Fibroblast of lung (primary cell): ENCODE data around the gene RTN4. TPM values are rescaled to one million over a fixed set of nuclear protein-coding genes. Genes with fewer than 3 reads are reported as not detected.
"Not testable (repeated sequence)": the region's sequence is repeated elsewhere in the genome, so short reads cannot be mapped to it uniquely, and the experiment has no call there.

Experiments used
- DNase-seq, 2 donors: peaks; one replicate each; pipeline versions ENCODE4 v3.0.0 to v3.0.0-alpha.2; 2010; ENCODE audit warnings: low read depth in 2 of 2
- H2AFZ ChIP-seq: 2 replicates; pipeline ENCODE4 v1.5.1; 2012; ENCODE audit warnings: low read length, control low read depth, inconsistent platforms
- H3K27ac ChIP-seq: 2 replicates; pipeline ENCODE4 v1.5.1; 2011; ENCODE audit warnings: low read length, control low read depth; ENCODE audit not compliant: insufficient read depth
- H3K27me3 ChIP-seq: 2 replicates; pipeline ENCODE4 v1.5.1; 2011; ENCODE audit warnings: mild to moderate bottlenecking, low read length; ENCODE audit not compliant: control insufficient read depth, insufficient read depth
- H3K36me3 ChIP-seq: 2 replicates; pipeline ENCODE4 v1.5.1; 2011; ENCODE audit warnings: low read length; ENCODE audit not compliant: control insufficient read depth, insufficient read depth
- H3K4me1 ChIP-seq: 2 replicates; pipeline ENCODE4 v1.5.1; 2011; ENCODE audit warnings: low read length; ENCODE audit not compliant: control insufficient read depth, insufficient read depth; ENCODE audit errors: extremely low read depth
- H3K4me2 ChIP-seq: 2 replicates; pipeline ENCODE4 v1.5.1; 2011; ENCODE audit warnings: low read length, control low read depth; ENCODE audit not compliant: insufficient read depth; ENCODE audit errors: extremely low read depth
- H3K4me3 ChIP-seq, 4 experiments: fragments of 200-600 bp in 1 of 4; sonication (generic) in 1 of 4; replicated peaks in 1 of 4; 2 replicates each; pipeline ENCODE4 v1.5.1; 2011 to 2016; ENCODE audit warnings: low read length in 4 of 4, low read depth in 3 of 4, mild to moderate bottlenecking in 3 of 4, control low read depth in 2 of 4, inconsistent platforms in 1 of 4, mixed read lengths in 1 of 4; ENCODE audit not compliant: insufficient read depth in 1 of 4; ENCODE audit errors: control extremely low read depth in 1 of 4
- H3K79me2 ChIP-seq: 2 replicates; pipeline ENCODE4 v1.5.1; 2012; ENCODE audit warnings: mild to moderate bottlenecking, low read length, inconsistent platforms; ENCODE audit not compliant: control insufficient read depth, insufficient read depth
- H3K9ac ChIP-seq: 2 replicates; pipeline ENCODE4 v1.5.1; 2011; ENCODE audit warnings: mild to moderate bottlenecking, low read length, control low read depth; ENCODE audit not compliant: insufficient read depth
- H3K9me3 ChIP-seq: 2 replicates; pipeline ENCODE4 v1.5.1; 2012; ENCODE audit warnings: low read depth, low read length; ENCODE audit not compliant: control insufficient read depth, insufficient read depth
- H4K20me1 ChIP-seq: 2 replicates; pipeline ENCODE4 v1.5.1; 2011; ENCODE audit warnings: low read length; ENCODE audit not compliant: control insufficient read depth, insufficient read depth; ENCODE audit errors: extremely low read depth
- EZH2 ChIP-seq: IDR thresholded peaks from 2 replicates; pipeline ENCODE4 v1.5.1; 2012; ENCODE audit warnings: low read length, control low read depth, mild to moderate bottlenecking; ENCODE audit errors: missing control alignments
- polyA plus RNA-seq, 2 donors: library from polyadenylated mRNA; depleted of rRNA in 1 of 2; stranded (reverse) in 1 of 2; unstranded in 1 of 2; fragments of >200 nt; gene quantifications; 2 replicates each; pipeline ENCODE4 v1.2.1, GENCODE V29; 2011 to 2012; ENCODE audit warnings: missing spikeins in 1 of 2
- total RNA-seq: library from RNA; depleted of rRNA; stranded (reverse); fragments of >200 nt; gene quantifications from 2 replicates; pipeline ENCODE4 v1.2.1, GENCODE V29; 2014
- TF ChIP-seq, protein P1 (sequence below), 2 donors: IDR thresholded peaks in 1 of 2; conservative IDR thresholded peaks in 1 of 2; 1 replicate in 1 of 2; 2 replicates in 1 of 2; pipeline ENCODE4 v1.5.1; 2011 to 2012; ENCODE audit warnings: low read length in 2 of 2, control low read depth in 1 of 2, inconsistent platforms in 1 of 2, low read depth in 1 of 2, mild to moderate bottlenecking in 1 of 2

Gene RTN4
- total and polyA plus RNA-seq, 2 donors (not counting 1 experiment from before 2014, with no cell fraction given), result 560 to 1,326 TPM

DNA sequence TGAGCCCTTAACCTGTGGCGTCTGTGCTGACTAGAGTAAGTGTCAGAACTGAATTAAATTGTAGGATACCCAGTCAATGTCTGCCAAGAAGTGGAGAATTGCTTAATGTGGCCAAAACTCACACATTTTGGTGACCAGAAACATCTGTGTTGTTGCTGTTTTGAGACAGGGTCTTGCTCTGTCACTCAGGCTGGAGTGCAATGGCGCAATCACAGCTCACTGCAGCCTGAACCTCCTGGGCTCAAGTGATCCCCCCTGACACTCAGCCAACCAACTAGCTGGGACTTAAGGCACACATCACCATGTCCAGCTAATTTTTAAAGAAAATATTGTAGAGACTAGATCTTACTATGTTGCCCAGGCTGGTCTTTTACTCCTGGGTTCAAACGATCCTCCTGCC, 34.4 kb upstream of the RTN4 start:
- Histone ChIP-seq H3K9ac (no peak overlapping the region), H3K36me3 (no peaks in the 10 kb centered on the region), H3K27me3 (no peaks in the 10 kb centered on the region), H3K4me2 (no peak overlapping the region), H3K4me1 (peaks cover 7% of the 10 kb centered on the region), H3K9me3 (no peaks in the 10 kb centered on the region), H4K20me1 (no peaks in the 10 kb centered on the region), H2AFZ (no peak overlapping the region), H3K27ac (no peak overlapping the region), H3K79me2 (no peaks in the 10 kb centered on the region), H3K4me3 (no peak overlapping the region)
- DNase-seq, result no peak
- no peak for TF ChIP-seq EZH2
- TF ChIP-seq, protein P1, sequence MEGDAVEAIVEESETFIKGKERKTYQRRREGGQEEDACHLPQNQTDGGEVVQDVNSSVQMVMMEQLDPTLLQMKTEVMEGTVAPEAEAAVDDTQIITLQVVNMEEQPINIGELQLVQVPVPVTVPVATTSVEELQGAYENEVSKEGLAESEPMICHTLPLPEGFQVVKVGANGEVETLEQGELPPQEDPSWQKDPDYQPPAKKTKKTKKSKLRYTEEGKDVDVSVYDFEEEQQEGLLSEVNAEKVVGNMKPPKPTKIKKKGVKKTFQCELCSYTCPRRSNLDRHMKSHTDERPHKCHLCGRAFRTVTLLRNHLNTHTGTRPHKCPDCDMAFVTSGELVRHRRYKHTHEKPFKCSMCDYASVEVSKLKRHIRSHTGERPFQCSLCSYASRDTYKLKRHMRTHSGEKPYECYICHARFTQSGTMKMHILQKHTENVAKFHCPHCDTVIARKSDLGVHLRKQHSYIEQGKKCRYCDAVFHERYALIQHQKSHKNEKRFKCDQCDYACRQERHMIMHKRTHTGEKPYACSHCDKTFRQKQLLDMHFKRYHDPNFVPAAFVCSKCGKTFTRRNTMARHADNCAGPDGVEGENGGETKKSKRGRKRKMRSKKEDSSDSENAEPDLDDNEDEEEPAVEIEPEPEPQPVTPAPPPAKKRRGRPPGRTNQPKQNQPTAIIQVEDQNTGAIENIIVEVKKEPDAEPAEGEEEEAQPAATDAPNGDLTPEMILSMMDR (conservative IDR thresholded peaks at IDR 0.05 in 1 of 2, IDR thresholded peaks at IDR 0.05 in 1 of 2; ENCODE audit: low read depth in 1 of 2, low read length in 2 of 2), result no peak

DNA sequence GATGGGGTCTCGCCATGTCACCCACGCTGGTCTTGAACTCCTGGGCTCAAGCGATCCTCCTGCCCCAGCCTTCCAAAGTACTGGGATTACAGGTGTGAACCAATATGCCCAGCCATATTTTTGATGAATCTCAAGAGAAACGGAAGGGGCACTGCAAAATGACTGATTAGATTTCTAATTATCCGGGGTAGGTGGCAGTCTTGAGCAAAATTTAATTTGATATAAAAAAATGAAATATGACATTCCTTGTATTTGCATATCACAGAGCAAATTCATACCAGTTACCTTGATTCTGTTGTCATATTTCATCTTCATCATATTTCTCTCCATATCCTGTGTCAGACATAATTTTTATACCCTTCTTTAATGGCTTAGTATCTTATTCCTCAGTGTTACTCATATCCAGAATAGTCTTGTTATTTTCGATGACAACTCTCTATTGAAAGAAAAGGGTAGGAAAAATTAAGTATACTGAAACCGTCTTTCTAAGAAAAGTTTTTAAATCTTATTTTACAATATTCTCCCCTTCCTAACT, 30.0 kb upstream of the RTN4 start:
- DNase-seq, result no peak
- no peak for TF ChIP-seq EZH2
- H3K4me1 ChIP-seq, result no peaks in the 10 kb centered on the region

DNA sequence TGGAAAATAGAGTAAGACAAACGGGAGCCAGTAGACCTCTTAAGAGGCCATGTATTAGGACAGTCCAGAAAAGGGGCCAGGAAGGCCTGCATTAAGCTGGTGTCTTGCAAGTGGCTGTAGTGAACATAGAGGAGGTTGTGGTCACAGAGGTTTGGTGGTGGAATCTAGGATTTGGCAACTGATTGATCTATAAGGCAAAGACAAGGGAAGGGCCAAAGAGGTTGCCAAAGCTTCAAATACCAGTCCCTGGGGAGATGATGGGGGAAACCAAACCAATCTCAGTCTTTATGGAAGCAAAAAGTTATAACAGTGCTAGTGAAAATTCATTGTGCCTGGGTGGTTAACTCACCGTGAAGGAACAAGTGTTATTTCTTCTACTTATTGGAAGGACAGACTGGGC, 28.7 kb upstream of the RTN4 start:
- Histone ChIP-seq H3K9ac (no peak overlapping the region), H3K4me3 (no peak overlapping the region), H3K27me3 (no peaks in the 10 kb centered on the region), H4K20me1 (no peaks in the 10 kb centered on the region), H3K4me2 (no peak overlapping the region), H2AFZ (no peak overlapping the region), H3K79me2 (no peaks in the 10 kb centered on the region), H3K4me1 (no peaks in the 10 kb centered on the region), H3K27ac (no peak overlapping the region), H3K9me3 (no peaks in the 10 kb centered on the region), H3K36me3 (no peaks in the 10 kb centered on the region)
- DNase-seq, result no peak
- TF ChIP-seq EZH2, result no peak

More for the DNA sequence above, 30.0 kb upstream of the RTN4 start:
- Histone ChIP-seq H3K4me3 (no peak overlapping the region), H2AFZ (no peak overlapping the region), H3K27ac (no peak overlapping the region), H3K4me2 (no peak overlapping the region), H3K36me3 (no peaks in the 10 kb centered on the region), H3K9ac (no peak overlapping the region), H4K20me1 (no peaks in the 10 kb centered on the region), H3K9me3 (no peaks in the 10 kb centered on the region), H3K27me3 (no peaks in the 10 kb centered on the region), H3K79me2 (no peaks in the 10 kb centered on the region)

DNA sequence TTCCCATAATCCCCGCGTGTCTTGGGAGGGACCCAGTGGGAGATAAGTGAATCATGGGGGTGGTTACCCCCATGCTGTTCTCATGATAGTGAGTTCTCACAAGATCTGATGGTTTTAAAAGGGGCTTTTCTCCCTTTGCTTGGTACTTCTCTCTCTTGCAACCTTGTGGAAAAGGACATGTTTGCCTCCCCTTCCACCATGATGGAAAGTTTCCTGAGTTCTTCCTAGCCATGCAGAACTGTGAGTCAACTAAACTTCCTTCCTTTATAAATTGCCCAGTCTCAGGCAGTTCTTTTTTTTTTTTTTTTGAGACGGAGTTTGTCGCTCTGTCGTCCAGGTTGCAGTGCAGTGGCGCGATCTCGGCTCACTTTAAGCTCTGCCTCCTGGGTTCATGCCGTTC, 26.5 kb upstream of the RTN4 start:
- no peaks in the 10 kb centered on the region for H3K36me3 ChIP-seq
- no peaks in the 10 kb centered on the region for H4K20me1 ChIP-seq
- H3K79me2 ChIP-seq, result no peaks in the 10 kb centered on the region
- TF ChIP-seq, protein P1 (conservative IDR thresholded peaks at IDR 0.05 in 1 of 2, IDR thresholded peaks at IDR 0.05 in 1 of 2; ENCODE audit: low read depth in 1 of 2, low read length in 2 of 2), result no peak
- no peak for TF ChIP-seq EZH2
- H3K4me2 ChIP-seq, result no peak overlapping the region
- no peak overlapping the region for H3K27ac ChIP-seq
- no peaks in the 10 kb centered on the region for H3K9me3 ChIP-seq
- no peak overlapping the region for H2AFZ ChIP-seq
- H3K27me3 ChIP-seq, result no peaks in the 10 kb centered on the region
- DNase-seq, result no peak
- no peaks in the 10 kb centered on the region for H3K4me1 ChIP-seq
- H3K4me3 ChIP-seq, result no peak overlapping the region
- no peak overlapping the region for H3K9ac ChIP-seq

DNA sequence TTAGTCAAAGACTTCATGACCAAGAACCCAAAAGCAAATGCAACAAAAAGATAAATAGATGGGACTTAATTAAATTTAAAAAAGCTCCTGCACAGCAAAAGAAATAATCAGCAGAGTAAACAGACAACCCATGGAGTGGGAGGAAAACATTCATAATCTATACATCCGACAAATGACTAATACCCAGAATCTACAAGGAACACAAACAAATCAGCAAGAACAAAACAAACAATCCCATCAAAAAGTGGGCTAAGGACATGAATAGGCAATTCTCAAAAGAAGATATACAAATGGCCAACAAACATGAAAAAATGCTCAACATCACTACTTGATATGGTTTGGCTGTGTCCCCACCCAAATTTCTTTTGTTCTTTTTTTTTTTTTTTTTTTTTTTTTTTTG, 25.8 kb upstream of the RTN4 start:
- H3K27me3 ChIP-seq, H3K4me2 ChIP-seq, H3K9me3 ChIP-seq, H2AFZ ChIP-seq, DNase-seq, H4K20me1 ChIP-seq, H3K9ac ChIP-seq, H3K27ac ChIP-seq, H3K36me3 ChIP-seq, H3K4me3 ChIP-seq, H3K79me2 ChIP-seq, H3K4me1 ChIP-seq: not testable (repeated sequence)
